H1 (cell line): Measurements from ENCODE around the gene VSTM2L. TPM values are rescaled to one million over a fixed set of nuclear protein-coding genes. Genes with fewer than 3 reads are reported as not detected.

Experiments
- CTCF ChIA-PET: fragments of 300-600 bp; sonication (Branson Sonifier 250); formaldehyde crosslinking; loops from one replicate; lab custom pipeline; 2021; ENCODE audit not compliant: partially characterized antibody; lab: Charles Lee
- POLR2A ChIA-PET: fragments of 300-600 bp; sonication (Branson Sonifier 250); formaldehyde crosslinking; loops from one replicate; lab custom pipeline; 2021; ENCODE audit warnings: inconsistent platforms; ENCODE audit not compliant: partially characterized antibody; lab: Charles Lee
- DNase-seq, 2 experiments: peaks; one replicate each; pipeline versions ENCODE4 v3.0.0 to v3.0.0-alpha.2; 2010 to 2022; ENCODE audit warnings: low spot score in 2 of 2, low read depth in 1 of 2, mixed read lengths in 1 of 2
- FAIRE-seq: peaks from 2 replicates; lab custom pipeline; 2011; peaks lifted over from hg19 to GRCh38; lab: Jason Lieb, UNC
- H2AFZ ChIP-seq: 2 replicates; pipeline ENCODE4 v1.8.1; 2012; ENCODE audit warnings: low read length, inconsistent platforms
- H2AK5ac ChIP-seq: 2 replicates; pipeline ENCODE4 v1.6.1; 2013; ENCODE audit warnings: low read depth, low read length
- H2BK120ac ChIP-seq: replicated peaks from 2 replicates; pipeline ENCODE3; 2013; ENCODE audit warnings: low read depth, low read length, inconsistent platforms
- H2BK12ac ChIP-seq: 2 replicates; pipeline ENCODE4 v1.6.1; 2013; ENCODE audit warnings: low read depth, low read length
- H2BK15ac ChIP-seq: 2 replicates; pipeline ENCODE4 v1.6.1; 2013; ENCODE audit warnings: low read length
- H2BK20ac ChIP-seq: 2 replicates; pipeline ENCODE4 v1.6.1; 2013; ENCODE audit warnings: low read length
- H2BK5ac ChIP-seq: 2 replicates; pipeline ENCODE4 v1.6.1; 2013; ENCODE audit warnings: low read depth, low read length
- H3K14ac ChIP-seq: 2 replicates; pipeline ENCODE4 v1.6.1; 2013; ENCODE audit warnings: inconsistent platforms; ENCODE audit not compliant: insufficient read length
- H3K18ac ChIP-seq: 2 replicates; pipeline ENCODE4 v1.6.1; 2013; ENCODE audit warnings: low read length; ENCODE audit errors: extremely low read depth
- H3K23ac ChIP-seq: 2 replicates; pipeline ENCODE4 v1.6.1; 2013; ENCODE audit warnings: inconsistent platforms; ENCODE audit not compliant: insufficient read length
- H3K23me2 ChIP-seq: 2 replicates; pipeline ENCODE4 v1.6.1; 2013; ENCODE audit warnings: low read depth, low read length
- H3K27ac ChIP-seq: 2 replicates; pipeline ENCODE4 v1.6.1; 2011; ENCODE audit warnings: low read depth, low read length, inconsistent platforms
- H3K27me3 ChIP-seq, 4 experiments: replicated peaks in 1 of 4; 1 replicate in 1 of 4; 2 replicates in 3 of 4; pipeline versions ENCODE4 v1.6.1 to v1.8.1; 2011 to 2013; ENCODE audit warnings: low read length in 3 of 4, mild to moderate bottlenecking in 3 of 4, inconsistent platforms in 2 of 4, mixed read lengths in 2 of 4, moderate library complexity in 1 of 4; ENCODE audit not compliant: control insufficient read depth in 3 of 4, insufficient read depth in 3 of 4; ENCODE audit errors: extremely low read depth in 1 of 4
- H3K36me3 ChIP-seq, 4 experiments: 2 replicates each; pipeline versions ENCODE4 v1.6.1 to v1.8.1; 2011 to 2013; ENCODE audit warnings: mild to moderate bottlenecking in 4 of 4, low read length in 3 of 4, moderate library complexity in 2 of 4, control low read depth in 1 of 4, inconsistent platforms in 1 of 4; ENCODE audit not compliant: insufficient read depth in 4 of 4, control insufficient read depth in 2 of 4
- H3K4ac ChIP-seq: replicated peaks from 2 replicates; pipeline ENCODE3; 2013; ENCODE audit warnings: low read length, low read depth, mixed read lengths, inconsistent platforms; ENCODE audit not compliant: insufficient read length
- H3K4me1 ChIP-seq, 4 experiments: replicated peaks in 1 of 4; 1 replicate in 1 of 4; 2 replicates in 3 of 4; pipeline versions ENCODE4 v1.6.1 to v1.8.1; 2011 to 2013; ENCODE audit warnings: low read length in 3 of 4, inconsistent platforms in 2 of 4, mixed read lengths in 1 of 4; ENCODE audit not compliant: insufficient read depth in 4 of 4, control insufficient read depth in 3 of 4
- H3K4me2 ChIP-seq, 2 experiments: 2 replicates each; pipeline versions ENCODE4 v1.6.1 to v1.8.1; 2011 to 2013; ENCODE audit warnings: low read depth in 2 of 2, low read length in 2 of 2, control low read depth in 1 of 2, inconsistent platforms in 1 of 2, mild to moderate bottlenecking in 1 of 2; ENCODE audit not compliant: insufficient read depth in 1 of 2
- H3K4me3 ChIP-seq, 4 experiments: fragments of 200-600, 300-600 bp in 1 of 4; sonication (generic), shearing (Covaris generic), sonication (Bioruptor Twin) in 1 of 4; 2 replicates each; pipeline versions ENCODE4 v1.5.1 to v1.8.1; 2011 to 2016; ENCODE audit warnings: low read length in 4 of 4, low read depth in 3 of 4, control low read depth in 2 of 4, inconsistent platforms in 2 of 4, mild to moderate bottlenecking in 2 of 4, mixed read lengths in 1 of 4, moderate library complexity in 1 of 4; ENCODE audit not compliant: insufficient read depth in 2 of 4; ENCODE audit errors: extremely low read depth in 1 of 4
- H3K56ac ChIP-seq: replicated peaks from 2 replicates; pipeline ENCODE3; 2013; ENCODE audit warnings: low read depth, mild to moderate bottlenecking, mixed read lengths, low read length, inconsistent platforms; ENCODE audit not compliant: insufficient read length
- H3K79me1 ChIP-seq: 2 replicates; pipeline ENCODE4 v1.6.1; 2013; ENCODE audit warnings: low read depth, low read length, control low read depth
- H3K79me2 ChIP-seq, 2 experiments: 2 replicates each; pipeline versions ENCODE4 v1.6.1 to v1.8.1; 2012 to 2013; ENCODE audit warnings: low read length in 2 of 2, mild to moderate bottlenecking in 2 of 2, inconsistent platforms in 1 of 2; ENCODE audit not compliant: insufficient read depth in 2 of 2, control insufficient read depth in 1 of 2
- H3K9ac ChIP-seq, 4 experiments: replicated peaks in 1 of 4; 1 replicate in 1 of 4; 2 replicates in 3 of 4; pipeline versions ENCODE4 v1.6.1 to v1.8.1; 2011 to 2013; ENCODE audit warnings: low read depth in 3 of 4, low read length in 3 of 4, control low read depth in 2 of 4, mild to moderate bottlenecking in 2 of 4, moderate library complexity in 2 of 4, inconsistent platforms in 1 of 4; ENCODE audit errors: extremely low read depth in 1 of 4
- H3K9me3 ChIP-seq, 2 experiments: 2 replicates each; pipeline versions ENCODE4 v1.6.1 to v1.8.1; 2012 to 2013; ENCODE audit warnings: mild to moderate bottlenecking in 2 of 2, moderate library complexity in 2 of 2, control low read depth in 1 of 2, inconsistent platforms in 1 of 2, low read depth in 1 of 2, low read length in 1 of 2, mixed read lengths in 1 of 2; ENCODE audit not compliant: insufficient read depth in 2 of 2
- H4K20me1 ChIP-seq, 2 experiments: replicated peaks in 1 of 2; 2 replicates each; pipeline versions ENCODE3 to v1.8.1; 2011 to 2013; ENCODE audit warnings: inconsistent platforms in 2 of 2, low read length in 2 of 2, mild to moderate bottlenecking in 1 of 2; ENCODE audit not compliant: insufficient read depth in 2 of 2, control insufficient read depth in 1 of 2
- H4K5ac ChIP-seq: 2 replicates; pipeline ENCODE4 v1.6.1; 2013; ENCODE audit warnings: low read length, low read depth, mixed read lengths, inconsistent platforms; ENCODE audit not compliant: insufficient read length
- H4K8ac ChIP-seq: 2 replicates; pipeline ENCODE4 v1.8.0; 2013; ENCODE audit warnings: mild to moderate bottlenecking, moderate library complexity, low read length, inconsistent platforms; ENCODE audit not compliant: insufficient read depth; ENCODE audit errors: extremely low read depth
- H4K91ac ChIP-seq: replicated peaks from 2 replicates; pipeline ENCODE3; 2013; ENCODE audit warnings: low read length, mixed read lengths, inconsistent platforms; ENCODE audit not compliant: insufficient read length
- ASH2L ChIP-seq: fragments of 200-600, 300-600 bp; sonication (generic); IDR thresholded peaks from one replicate; pipeline ENCODE4 v1.7.1; 2017; ENCODE audit warnings: low read length
- BCL11A ChIP-seq, 2 experiments: IDR thresholded peaks; one replicate each; pipeline ENCODE4 v1.6.1; 2011; ENCODE audit warnings: low read depth in 2 of 2, low read length in 2 of 2, mild to moderate bottlenecking in 2 of 2
- JUN ChIP-seq: IDR thresholded peaks from 2 replicates; pipeline ENCODE4 v1.6.1; 2011; ENCODE audit warnings: low read depth, mild to moderate bottlenecking, improper control_type of control experiment, low read length
- KDM5A ChIP-seq: fragments of 200-600 bp; IDR thresholded peaks from 2 replicates; pipeline ENCODE4 v1.7.1; 2012; ENCODE audit warnings: mild to moderate bottlenecking, low read length, inconsistent platforms, mixed read lengths
- POLR2A ChIP-seq, 2 experiments: IDR thresholded peaks; 1 replicate in 1 of 2; 2 replicates in 1 of 2; pipeline ENCODE4 v1.6.1; 2011; ENCODE audit warnings: low read depth in 2 of 2, low read length in 2 of 2, mild to moderate bottlenecking in 2 of 2; ENCODE audit errors: control extremely low read depth in 1 of 2
- RBBP5 ChIP-seq: IDR thresholded peaks from 2 replicates; pipeline ENCODE4 v1.7.1; 2012; ENCODE audit warnings: low read depth, mild to moderate bottlenecking, inconsistent platforms, low read length, moderate library complexity, borderline replicate concordance
- SRF ChIP-seq: IDR thresholded peaks from 2 replicates; pipeline ENCODE4 v1.6.1; 2011; ENCODE audit warnings: mild to moderate bottlenecking, low read depth, low read length, moderate library complexity
- TBP ChIP-seq: IDR thresholded peaks from 2 replicates; pipeline ENCODE4 v1.6.1; 2011; ENCODE audit warnings: low read depth, low read length, improper control_type of control experiment
- USF2 ChIP-seq: IDR thresholded peaks from 2 replicates; pipeline ENCODE4 v1.6.1; 2011; ENCODE audit warnings: low read length, improper control_type of control experiment
- WGBS, 2 experiments: shearing (Covaris generic) in 1 of 2; methylation state at CpG; one replicate each; pipeline versions ENCODE4 v1.1.6 to v1.1.7; 2013 to 2015; ENCODE audit warnings: low lambda C conversion rate in 2 of 2, mixed read lengths in 2 of 2, inconsistent platforms in 1 of 2, low coverage in 1 of 2, missing lambda C conversion rate in 1 of 2; ENCODE audit not compliant: insufficient replicate concordance in 2 of 2, insufficient coverage in 1 of 2, insufficient read length in 1 of 2; ENCODE audit errors: extremely low coverage in 1 of 2, missing lambda C conversion rate in 1 of 2; 5-methylcytosine and 5-hydroxymethylcytosine counted together
- polyA plus RNA-seq, 7 experiments: library from polyadenylated mRNA; depleted of rRNA in 3 of 7; stranded (reverse) in 5 of 7; unstranded in 2 of 7; fragments of >200 nt in 5 of 7; fragments of 200-250 nt in 2 of 7; gene quantifications; 1 replicate in 5 of 7; 2 replicates in 1 of 7; 4 replicates in 1 of 7; pipeline versions ENCODE4 v1.2.1 to v1.2.3, GENCODE V29; 2011 to 2013; ENCODE audit warnings: missing spikeins in 2 of 7, mixed read lengths in 2 of 7
- total RNA-seq: library from RNA; stranded (reverse); fragmentation: NEBNext Ultra II Directional; extraction: Animal tissue kit (Norgen Biotek cat#: 25700); gene quantifications from 2 replicates; pipeline ENCODE4 v1.2.1, GENCODE V29; 2021
- TF ChIP-seq, protein P1 (sequence below): IDR thresholded peaks from 2 replicates; pipeline ENCODE4 v1.6.1; 2012; ENCODE audit warnings: inconsistent platforms
- TF ChIP-seq, protein P2 (sequence below): IDR thresholded peaks from 2 replicates; pipeline ENCODE4 v1.6.1; 2011; ENCODE audit warnings: low read depth, mild to moderate bottlenecking, low read length; ENCODE audit not compliant: insufficient read depth

The VSTM2L gene
- total and polyA plus RNA-seq, 2 of the 8 experiments (the other 6 are each of a cell fraction or from before 2014, with no cell fraction given), result 1.3 to 3.2 TPM

- Histone ChIP-seq H3K23ac (no peak overlapping the region), H3K14ac (no peak overlapping the region), H3K9me3 (no peaks in the 10 kb centered on the region), H4K91ac (no peak overlapping the region), H3K27ac (no peak overlapping the region), H3K4me1 (peaks cover 7 to 13% (median 11%) of the 10 kb centered on the region in 4 experiments), H3K4me3 (no peak overlapping the region), H2BK5ac (no peak overlapping the region), H2BK20ac (no peak overlapping the region), H3K9ac (no peak overlapping the region), H3K4me2 (no peak overlapping the region), H3K23me2 (no peaks in the 10 kb centered on the region), H2AK5ac (no peak overlapping the region), H3K56ac (no peak overlapping the region), H3K79me1 (no peaks in the 10 kb centered on the region; the same call in 1 of the 2 replicates), H2AFZ (no peak overlapping the region), H3K79me2 (no peaks in the 10 kb centered on the region), H4K5ac (no peak overlapping the region), H3K4ac (no peak overlapping the region), H2BK120ac (no peak overlapping the region), H2BK15ac (no peak overlapping the region), H4K20me1 (no peaks in the 10 kb centered on the region), H3K18ac (no peak overlapping the region), H4K8ac (no peak overlapping the region), H3K27me3 (no peaks in the 10 kb centered on the region), H3K36me3 (no peaks in the 10 kb centered on the region; a peak in 2 of 8 replicates), H2BK12ac (no peak overlapping the region)
- 85% methylated on average over 14 of the region's 15 CpGs; no CpG with 5 or more reads in 1 of the 2 experiments for WGBS, 2 experiments
- ChIA-PET CTCF (no interaction called here), POLR2A (interaction anchor here (0.6 kb wide), 1 partner anchor 83 kb away, joined by 3 read pairs; no protein-coding TSS in a partner anchor)
- no peak for FAIRE-seq
- no peak for TF ChIP-seq BCL11A (IDR thresholded peaks at IDR 0.05; ENCODE audit: low read depth in 2 of 2, low read length in 2 of 2)
- TF ChIP-seq, protein P1, sequence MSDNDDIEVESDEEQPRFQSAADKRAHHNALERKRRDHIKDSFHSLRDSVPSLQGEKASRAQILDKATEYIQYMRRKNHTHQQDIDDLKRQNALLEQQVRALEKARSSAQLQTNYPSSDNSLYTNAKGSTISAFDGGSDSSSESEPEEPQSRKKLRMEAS, result no peak
- TF ChIP-seq POLR2A (IDR thresholded peaks at IDR 0.05; ENCODE audit: control extremely low read depth in 1 of 2, low read depth in 2 of 2, low read length in 2 of 2), result no peak
- TF ChIP-seq JUN, result no peak
- TF ChIP-seq SRF, result no peak
- no peak for TF ChIP-seq ASH2L
- no peak for TF ChIP-seq KDM5A
- TF ChIP-seq RBBP5, result no peak
- TF ChIP-seq, protein P2, sequence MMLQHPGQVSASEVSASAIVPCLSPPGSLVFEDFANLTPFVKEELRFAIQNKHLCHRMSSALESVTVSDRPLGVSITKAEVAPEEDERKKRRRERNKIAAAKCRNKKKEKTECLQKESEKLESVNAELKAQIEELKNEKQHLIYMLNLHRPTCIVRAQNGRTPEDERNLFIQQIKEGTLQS, result no peak
- no peak for TF ChIP-seq TBP
- no peak for TF ChIP-seq USF2
- no peak for DNase-seq
Measured at GRCh38 chr20:37867289-37868195, 35.4 kb upstream of the VSTM2L start.
